ENCODE data around the gene IFNK. TPM values are rescaled to one million over a fixed set of nuclear protein-coding genes. Genes with fewer than 3 reads are reported as not detected.

Gene IFNK
- total and polyA plus RNA-seq, 2 experiments from 2014 or later: not detected

DNA sequence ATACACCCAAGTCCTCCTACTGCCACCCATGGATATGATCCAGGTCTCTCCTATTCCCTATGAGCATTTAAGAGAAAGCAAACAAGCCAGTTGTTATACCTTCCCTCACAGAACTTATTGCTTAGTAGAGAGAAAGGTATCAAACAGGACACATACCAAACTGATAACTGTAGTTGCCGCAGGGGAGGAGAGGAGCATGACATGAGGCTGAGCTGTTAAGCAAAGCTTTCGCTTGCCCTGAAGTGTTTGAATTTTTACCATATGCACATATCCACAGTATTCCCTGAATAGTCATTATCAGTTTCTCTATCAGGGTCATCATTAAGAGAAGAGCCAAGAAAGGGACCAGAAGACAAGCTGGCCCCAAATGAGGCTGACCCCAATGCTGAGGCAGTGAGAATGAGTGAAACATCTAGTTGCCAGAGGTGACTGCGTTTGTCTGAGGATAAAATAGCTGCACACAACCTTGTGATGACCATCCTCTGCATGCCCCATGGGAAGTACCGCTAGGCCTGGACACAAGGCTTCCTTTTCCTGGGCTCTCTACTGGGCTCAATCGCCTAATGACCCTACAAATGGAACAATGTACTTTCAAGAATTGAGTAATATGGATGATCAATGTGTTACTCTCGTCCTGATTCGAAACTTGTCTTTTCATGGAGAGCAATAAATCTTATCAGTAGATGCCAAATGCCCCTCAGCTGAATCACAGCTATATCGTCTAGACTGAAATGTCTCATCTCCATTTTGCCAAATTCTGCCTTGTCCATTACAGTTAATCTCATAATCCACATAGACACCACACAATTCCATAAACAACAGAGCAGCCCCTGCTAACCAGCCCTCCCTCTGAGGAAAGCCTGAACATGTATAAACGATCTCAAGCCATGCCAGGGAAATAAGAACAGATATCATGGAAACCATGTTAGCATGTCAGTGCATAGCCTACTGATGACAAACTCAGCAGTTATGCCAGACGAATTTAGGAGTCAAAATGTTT, 4.3 kb upstream of the IFNK start:
- H3K4me1 Mint-ChIP-seq: peaks cover 45% of the 10 kb centered on the region
- peaks cover 5% of the 10 kb centered on the region; the same call in 2 of the 3 replicates for H3K36me3 Mint-ChIP-seq (ENCODE audit: low read depth)
- Histone ChIP-seq H3K9me2 (ENCODE audit: insufficient read depth) (peaks cover 11% of the 10 kb centered on the region), H2AFZ (no peak overlapping the region), H3K27ac (ENCODE audit: low read depth) (no peak overlapping the region), H3K4me3 (no peak overlapping the region), H3K4me1 (ENCODE audit: insufficient read depth) (peaks cover 16% of the 10 kb centered on the region), H3F3A (replicated peaks; ENCODE audit: low read depth) (no peaks in the 10 kb centered on the region), H3K4me2 (no peak overlapping the region), H3K27me3 (ENCODE audit: insufficient read depth) (no peaks in the 10 kb centered on the region), H4K20me1 (replicated peaks; ENCODE audit: insufficient read depth) (0 out of 2 replicates have a peak, but pooled peaks cover 3% of the 10 kb centered on the region), H3K36me3 (ENCODE audit: insufficient read depth) (no peaks in the 10 kb centered on the region), H3K79me2 (replicated peaks; ENCODE audit: insufficient read depth) (peaks cover 50% of the 10 kb centered on the region)
- ATAC-seq: no peak
- H3K27me3 Mint-ChIP-seq (ENCODE audit: insufficient read depth, low read depth, poor library complexity): no peaks in the 10 kb centered on the region
- H3K4me3 Mint-ChIP-seq: no peak overlapping the region
- no peaks in the 10 kb centered on the region for H3K9me3 Mint-ChIP-seq
- TF ChIP-seq EZH2phosphoT487 (IDR thresholded peaks at IDR 0.05; ENCODE audit: unreplicated experiment): no peak
- TF ChIP-seq POLR2AphosphoS5 (IDR thresholded peaks at IDR 0.05; ENCODE audit: low read depth): no peak
- TF ChIP-seq, protein P1, sequence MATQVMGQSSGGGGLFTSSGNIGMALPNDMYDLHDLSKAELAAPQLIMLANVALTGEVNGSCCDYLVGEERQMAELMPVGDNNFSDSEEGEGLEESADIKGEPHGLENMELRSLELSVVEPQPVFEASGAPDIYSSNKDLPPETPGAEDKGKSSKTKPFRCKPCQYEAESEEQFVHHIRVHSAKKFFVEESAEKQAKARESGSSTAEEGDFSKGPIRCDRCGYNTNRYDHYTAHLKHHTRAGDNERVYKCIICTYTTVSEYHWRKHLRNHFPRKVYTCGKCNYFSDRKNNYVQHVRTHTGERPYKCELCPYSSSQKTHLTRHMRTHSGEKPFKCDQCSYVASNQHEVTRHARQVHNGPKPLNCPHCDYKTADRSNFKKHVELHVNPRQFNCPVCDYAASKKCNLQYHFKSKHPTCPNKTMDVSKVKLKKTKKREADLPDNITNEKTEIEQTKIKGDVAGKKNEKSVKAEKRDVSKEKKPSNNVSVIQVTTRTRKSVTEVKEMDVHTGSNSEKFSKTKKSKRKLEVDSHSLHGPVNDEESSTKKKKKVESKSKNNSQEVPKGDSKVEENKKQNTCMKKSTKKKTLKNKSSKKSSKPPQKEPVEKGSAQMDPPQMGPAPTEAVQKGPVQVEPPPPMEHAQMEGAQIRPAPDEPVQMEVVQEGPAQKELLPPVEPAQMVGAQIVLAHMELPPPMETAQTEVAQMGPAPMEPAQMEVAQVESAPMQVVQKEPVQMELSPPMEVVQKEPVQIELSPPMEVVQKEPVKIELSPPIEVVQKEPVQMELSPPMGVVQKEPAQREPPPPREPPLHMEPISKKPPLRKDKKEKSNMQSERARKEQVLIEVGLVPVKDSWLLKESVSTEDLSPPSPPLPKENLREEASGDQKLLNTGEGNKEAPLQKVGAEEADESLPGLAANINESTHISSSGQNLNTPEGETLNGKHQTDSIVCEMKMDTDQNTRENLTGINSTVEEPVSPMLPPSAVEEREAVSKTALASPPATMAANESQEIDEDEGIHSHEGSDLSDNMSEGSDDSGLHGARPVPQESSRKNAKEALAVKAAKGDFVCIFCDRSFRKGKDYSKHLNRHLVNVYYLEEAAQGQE (IDR thresholded peaks at IDR 0.05; ENCODE audit: unreplicated experiment): no peak
- TF ChIP-seq, protein P2, sequence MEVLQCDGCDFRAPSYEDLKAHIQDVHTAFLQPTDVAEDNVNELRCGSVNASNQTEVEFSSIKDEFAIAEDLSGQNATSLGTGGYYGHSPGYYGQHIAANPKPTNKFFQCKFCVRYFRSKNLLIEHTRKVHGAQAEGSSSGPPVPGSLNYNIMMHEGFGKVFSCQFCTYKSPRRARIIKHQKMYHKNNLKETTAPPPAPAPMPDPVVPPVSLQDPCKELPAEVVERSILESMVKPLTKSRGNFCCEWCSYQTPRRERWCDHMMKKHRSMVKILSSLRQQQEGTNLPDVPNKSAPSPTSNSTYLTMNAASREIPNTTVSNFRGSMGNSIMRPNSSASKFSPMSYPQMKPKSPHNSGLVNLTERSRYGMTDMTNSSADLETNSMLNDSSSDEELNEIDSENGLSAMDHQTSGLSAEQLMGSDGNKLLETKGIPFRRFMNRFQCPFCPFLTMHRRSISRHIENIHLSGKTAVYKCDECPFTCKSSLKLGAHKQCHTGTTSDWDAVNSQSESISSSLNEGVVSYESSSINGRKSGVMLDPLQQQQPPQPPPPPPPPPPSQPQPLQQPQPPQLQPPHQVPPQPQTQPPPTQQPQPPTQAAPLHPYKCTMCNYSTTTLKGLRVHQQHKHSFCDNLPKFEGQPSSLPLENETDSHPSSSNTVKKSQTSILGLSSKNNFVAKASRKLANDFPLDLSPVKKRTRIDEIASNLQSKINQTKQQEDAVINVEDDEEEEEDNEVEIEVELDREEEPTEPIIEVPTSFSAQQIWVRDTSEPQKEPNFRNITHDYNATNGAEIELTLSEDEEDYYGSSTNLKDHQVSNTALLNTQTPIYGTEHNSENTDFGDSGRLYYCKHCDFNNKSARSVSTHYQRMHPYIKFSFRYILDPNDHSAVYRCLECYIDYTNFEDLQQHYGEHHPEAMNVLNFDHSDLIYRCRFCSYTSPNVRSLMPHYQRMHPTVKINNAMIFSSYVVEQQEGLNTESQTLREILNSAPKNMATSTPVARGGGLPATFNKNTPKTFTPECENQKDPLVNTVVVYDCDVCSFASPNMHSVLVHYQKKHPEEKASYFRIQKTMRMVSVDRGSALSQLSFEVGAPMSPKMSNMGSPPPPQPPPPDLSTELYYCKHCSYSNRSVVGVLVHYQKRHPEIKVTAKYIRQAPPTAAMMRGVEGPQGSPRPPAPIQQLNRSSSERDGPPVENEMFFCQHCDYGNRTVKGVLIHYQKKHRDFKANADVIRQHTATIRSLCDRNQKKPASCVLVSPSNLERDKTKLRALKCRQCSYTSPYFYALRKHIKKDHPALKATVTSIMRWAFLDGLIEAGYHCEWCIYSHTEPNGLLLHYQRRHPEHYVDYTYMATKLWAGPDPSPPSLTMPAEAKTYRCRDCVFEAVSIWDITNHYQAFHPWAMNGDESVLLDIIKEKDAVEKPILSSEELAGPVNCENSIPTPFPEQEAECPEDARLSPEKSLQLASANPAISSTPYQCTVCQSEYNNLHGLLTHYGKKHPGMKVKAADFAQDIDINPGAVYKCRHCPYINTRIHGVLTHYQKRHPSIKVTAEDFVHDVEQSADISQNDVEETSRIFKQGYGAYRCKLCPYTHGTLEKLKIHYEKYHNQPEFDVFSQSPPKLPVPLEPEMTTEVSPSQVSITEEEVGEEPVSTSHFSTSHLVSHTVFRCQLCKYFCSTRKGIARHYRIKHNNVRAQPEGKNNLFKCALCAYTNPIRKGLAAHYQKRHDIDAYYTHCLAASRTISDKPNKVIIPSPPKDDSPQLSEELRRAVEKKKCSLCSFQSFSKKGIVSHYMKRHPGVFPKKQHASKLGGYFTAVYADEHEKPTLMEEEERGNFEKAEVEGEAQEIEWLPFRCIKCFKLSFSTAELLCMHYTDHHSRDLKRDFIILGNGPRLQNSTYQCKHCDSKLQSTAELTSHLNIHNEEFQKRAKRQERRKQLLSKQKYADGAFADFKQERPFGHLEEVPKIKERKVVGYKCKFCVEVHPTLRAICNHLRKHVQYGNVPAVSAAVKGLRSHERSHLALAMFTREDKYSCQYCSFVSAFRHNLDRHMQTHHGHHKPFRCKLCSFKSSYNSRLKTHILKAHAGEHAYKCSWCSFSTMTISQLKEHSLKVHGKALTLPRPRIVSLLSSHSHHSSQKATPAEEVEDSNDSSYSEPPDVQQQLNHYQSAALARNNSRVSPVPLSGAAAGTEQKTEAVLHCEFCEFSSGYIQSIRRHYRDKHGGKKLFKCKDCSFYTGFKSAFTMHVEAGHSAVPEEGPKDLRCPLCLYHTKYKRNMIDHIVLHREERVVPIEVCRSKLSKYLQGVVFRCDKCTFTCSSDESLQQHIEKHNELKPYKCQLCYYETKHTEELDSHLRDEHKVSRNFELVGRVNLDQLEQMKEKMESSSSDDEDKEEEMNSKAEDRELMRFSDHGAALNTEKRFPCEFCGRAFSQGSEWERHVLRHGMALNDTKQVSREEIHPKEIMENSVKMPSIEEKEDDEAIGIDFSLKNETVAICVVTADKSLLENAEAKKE (CRISPR knock-in tag; IDR thresholded peaks at IDR 0.05): no peak
- no peak for TF ChIP-seq CREB1 (CRISPR knock-in tag; IDR thresholded peaks at IDR 0.05; ENCODE audit: low read depth)
- TF ChIP-seq NANOG (IDR thresholded peaks at IDR 0.05; ENCODE audit: borderline replicate concordance): no peak
- TF ChIP-seq, protein P3, sequence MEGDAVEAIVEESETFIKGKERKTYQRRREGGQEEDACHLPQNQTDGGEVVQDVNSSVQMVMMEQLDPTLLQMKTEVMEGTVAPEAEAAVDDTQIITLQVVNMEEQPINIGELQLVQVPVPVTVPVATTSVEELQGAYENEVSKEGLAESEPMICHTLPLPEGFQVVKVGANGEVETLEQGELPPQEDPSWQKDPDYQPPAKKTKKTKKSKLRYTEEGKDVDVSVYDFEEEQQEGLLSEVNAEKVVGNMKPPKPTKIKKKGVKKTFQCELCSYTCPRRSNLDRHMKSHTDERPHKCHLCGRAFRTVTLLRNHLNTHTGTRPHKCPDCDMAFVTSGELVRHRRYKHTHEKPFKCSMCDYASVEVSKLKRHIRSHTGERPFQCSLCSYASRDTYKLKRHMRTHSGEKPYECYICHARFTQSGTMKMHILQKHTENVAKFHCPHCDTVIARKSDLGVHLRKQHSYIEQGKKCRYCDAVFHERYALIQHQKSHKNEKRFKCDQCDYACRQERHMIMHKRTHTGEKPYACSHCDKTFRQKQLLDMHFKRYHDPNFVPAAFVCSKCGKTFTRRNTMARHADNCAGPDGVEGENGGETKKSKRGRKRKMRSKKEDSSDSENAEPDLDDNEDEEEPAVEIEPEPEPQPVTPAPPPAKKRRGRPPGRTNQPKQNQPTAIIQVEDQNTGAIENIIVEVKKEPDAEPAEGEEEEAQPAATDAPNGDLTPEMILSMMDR (conservative IDR thresholded peaks at IDR 0.05; ENCODE audit: low read depth in 2 of 2): no peak
- TF ChIP-seq ZNF331 (CRISPR knock-in tag; IDR thresholded peaks at IDR 0.05; ENCODE audit: low read depth): no peak
- no peak for TF ChIP-seq JUNB (IDR thresholded peaks at IDR 0.05; ENCODE audit: unreplicated experiment)
- no peak for TF ChIP-seq EZH2 (IDR thresholded peaks at IDR 0.05; ENCODE audit: low read depth, unreplicated experiment)
- no peak for TF ChIP-seq STAT1 (IDR thresholded peaks at IDR 0.05; ENCODE audit: unreplicated experiment)
- TF ChIP-seq ZNF114 (CRISPR knock-in tag; IDR thresholded peaks at IDR 0.05): no peak
- TF ChIP-seq, protein P4, sequence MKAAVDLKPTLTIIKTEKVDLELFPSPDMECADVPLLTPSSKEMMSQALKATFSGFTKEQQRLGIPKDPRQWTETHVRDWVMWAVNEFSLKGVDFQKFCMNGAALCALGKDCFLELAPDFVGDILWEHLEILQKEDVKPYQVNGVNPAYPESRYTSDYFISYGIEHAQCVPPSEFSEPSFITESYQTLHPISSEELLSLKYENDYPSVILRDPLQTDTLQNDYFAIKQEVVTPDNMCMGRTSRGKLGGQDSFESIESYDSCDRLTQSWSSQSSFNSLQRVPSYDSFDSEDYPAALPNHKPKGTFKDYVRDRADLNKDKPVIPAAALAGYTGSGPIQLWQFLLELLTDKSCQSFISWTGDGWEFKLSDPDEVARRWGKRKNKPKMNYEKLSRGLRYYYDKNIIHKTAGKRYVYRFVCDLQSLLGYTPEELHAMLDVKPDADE (IDR thresholded peaks at IDR 0.05): no peak
- no peak for DNase-seq (ENCODE audit: low spot score)
- H3K27ac Mint-ChIP-seq: no peak overlapping the region
